Panc1 (cell line): ENCODE results near the gene ATXN7L1. TPM values are rescaled to one million over a fixed set of nuclear protein-coding genes. Genes with fewer than 3 reads are reported as not detected.
A peak's percentile ranks its signal among the peaks of the same experiment; 100 is the strongest.

Source experiments
- ATAC-seq: fragments of 200-7000 bp; cut with Tn5 transposase; 2 replicates; pipeline ENCODE4 v1.9.1; 2020; ENCODE audit warnings: mild to moderate bottlenecking, moderate library complexity
- BruUV-seq: library from RNA; stranded (reverse); fragments of 400-500 nt; replicated peaks from 2 replicates; lab custom pipeline; 2021; lab: Mats Ljungman, UMichigan
- CTCF ChIA-PET: fragments of 300-600 bp; sonication (Branson Sonifier 250); formaldehyde crosslinking; loops from one replicate; lab custom pipeline; 2022; ENCODE audit warnings: antibody characterized with exemption; lab: Charles Lee
- POLR2A ChIA-PET: fragments of 300-600 bp; sonication (Branson Sonifier 250); formaldehyde crosslinking; loops from one replicate; lab custom pipeline; 2022; ENCODE audit warnings: antibody characterized with exemption; lab: Charles Lee
- DNase-seq: peaks from one replicate; pipeline ENCODE4 v3.0.0-alpha.2; 2010; ENCODE audit warnings: low read depth, low spot score
- H3K27ac ChIP-seq: 2 replicates; pipeline ENCODE4 v1.5.1; 2011; ENCODE audit warnings: mild to moderate bottlenecking, low read length, inconsistent platforms
- H3K27me3 ChIP-seq: fragments of 200-500 bp; sonication (Bioruptor generic); 2 replicates; pipeline ENCODE4 v1.6.0; 2014; ENCODE audit warnings: low read length, inconsistent platforms; ENCODE audit not compliant: control insufficient read depth, insufficient read depth
- H3K36me3 ChIP-seq: fragments of 200-500 bp; sonication (Bioruptor generic); 2 replicates; pipeline ENCODE4 v1.5.1; 2014; ENCODE audit warnings: inconsistent platforms, mild to moderate bottlenecking, low read length, moderate library complexity; ENCODE audit not compliant: control insufficient read depth, insufficient read depth
- H3K4me1 ChIP-seq: 2 replicates; pipeline ENCODE4 v1.5.1; 2011; ENCODE audit warnings: inconsistent platforms, mild to moderate bottlenecking, low read length, moderate library complexity; ENCODE audit not compliant: control insufficient read depth, insufficient read depth
- H3K4me3 ChIP-seq, 2 experiments: 2 replicates each; pipeline ENCODE4 v1.5.1; 2011 to 2012; ENCODE audit warnings: low read depth in 2 of 2, low read length in 2 of 2, mild to moderate bottlenecking in 2 of 2, inconsistent platforms in 1 of 2, moderate library complexity in 1 of 2
- H3K9me3 ChIP-seq: fragments of 200-500 bp; sonication (Bioruptor generic); 2 replicates; pipeline ENCODE4 v1.5.1; 2014; ENCODE audit warnings: low read depth, mild to moderate bottlenecking, inconsistent platforms, low read length, moderate library complexity; ENCODE audit not compliant: control insufficient read depth, insufficient read depth
- CTCF ChIP-seq: fragments of 450-650 bp; IDR thresholded peaks from 2 replicates; pipeline ENCODE4 v1.5.1; 2017; ENCODE audit warnings: mild to moderate bottlenecking
- POLR2AphosphoS5 ChIP-seq: IDR thresholded peaks from 2 replicates; pipeline ENCODE4 v1.6.1; 2012; ENCODE audit warnings: mild to moderate bottlenecking, low read depth, low read length, moderate library complexity
- REST ChIP-seq, 2 experiments: IDR thresholded peaks; 2 replicates each; pipeline ENCODE4 v1.6.1; 2011 to 2012; ENCODE audit warnings: low read depth in 2 of 2, control low read depth in 1 of 2, low read length in 1 of 2, mild to moderate bottlenecking in 1 of 2, moderate library complexity in 1 of 2; ENCODE audit not compliant: insufficient read depth in 1 of 2
- SIN3A ChIP-seq: IDR thresholded peaks from 2 replicates; pipeline ENCODE4 v1.6.1; 2012; ENCODE audit warnings: low read depth, mild to moderate bottlenecking, low read length, moderate library complexity, borderline replicate concordance; ENCODE audit not compliant: insufficient read depth
- TCF7L2 ChIP-seq: IDR thresholded peaks from 2 replicates; pipeline ENCODE4 v1.6.1; 2011; ENCODE audit warnings: mild to moderate bottlenecking, low read depth, low read length, inconsistent platforms
- in situ Hi-C: cut with HindIII; loops from 2 replicates; pipeline ENCODE4 v1.10.0; 2016; ENCODE audit warnings: low sequenced_read_pairs, low pct_unique_long_range_greater_than_20kb
- intact Hi-C: fragments of 100-400 bp; cut with micrococcal nuclease; formaldehyde crosslinking; loops from one replicate; pipeline ENCODE4 v1.10.0; 2022; ENCODE audit not compliant: unreplicated experiment
- total RNA-seq: library from RNA; stranded (reverse); gene quantifications from one replicate; pipeline ENCODE4 v1.2.1, GENCODE V29; 2021; ENCODE audit not compliant: unreplicated experiment

Gene ATXN7L1
- total RNA-seq, 1 experiment from 2014 or later = 10.8 TPM

GRCh38 chr7:105653441-105654005, 222.9 kb downstream of the ATXN7L1 start:
- TF ChIP-seq REST (IDR thresholded peaks at IDR 0.05; ENCODE audit: insufficient read depth in 1 of 2, low read depth in 2 of 2, low read length in 1 of 2) = no peak
- intact Hi-C loops = loop anchor here (10.0 kb wide), 3 partner anchors 91 to 501 kb away; partner anchors contain the start of gene ATXN7L1
- BruUV-seq = no TSS peak

GRCh38 chr7:105652359-105652993, 223.9 kb downstream of the ATXN7L1 start:
- no TSS peak for BruUV-seq
- POLR2A ChIA-PET = no interaction called here

More at GRCh38 chr7:105653441-105654005, 222.9 kb downstream of the ATXN7L1 start:
- in situ Hi-C loops = no loop called here
- Histone ChIP-seq H3K4me3 (no peak overlapping the region), H3K27ac (no peak overlapping the region), H3K4me1 (peaks cover 34% of the 10 kb centered on the region), H3K27me3 (no peaks in the 10 kb centered on the region), H3K36me3 (no peaks in the 10 kb centered on the region), H3K9me3 (no peaks in the 10 kb centered on the region)
- DNase-seq = no peak
- no peak for ATAC-seq
- CTCF ChIA-PET = interaction anchor here (0.5 to 0.6 kb wide), 2 partner anchors 18 to 201 kb away, joined by 3 to 5 read pairs; no protein-coding TSS in a partner anchor
- POLR2A ChIA-PET = no interaction called here

More at GRCh38 chr7:105652359-105652993, 223.9 kb downstream of the ATXN7L1 start:
- ATAC-seq (peak; percentile 91), DNase-seq (no peak)
- Histone ChIP-seq H3K9me3 (no peaks in the 10 kb centered on the region), H3K4me3 (no peak overlapping the region), H3K4me1 (peaks cover 45% of the 10 kb centered on the region), H3K36me3 (no peaks in the 10 kb centered on the region), H3K27ac (no peak overlapping the region), H3K27me3 (no peaks in the 10 kb centered on the region)
- in situ Hi-C loops (no loop called here), intact Hi-C loops (loop anchor here (1.0 to 10.0 kb wide), 4 partner anchors 92 to 502 kb away; partner anchors contain the start of gene ATXN7L1)
- CTCF ChIA-PET = interaction anchor here (0.6 to 1.0 kb wide), 3 partner anchors 17 to 115 kb away, joined by 3 read pairs; no protein-coding TSS in a partner anchor
- peak; percentile 94 for TF ChIP-seq CTCF
- no peak for TF ChIP-seq TCF7L2
- 0 out of 4 replicates have a peak, but pooled peaks of 1 of the 2 experiments have one; percentile 52 for TF ChIP-seq REST (IDR thresholded peaks at IDR 0.05; ENCODE audit: insufficient read depth in 1 of 2, low read depth in 2 of 2, low read length in 1 of 2)
- no peak for TF ChIP-seq SIN3A
- TF ChIP-seq POLR2AphosphoS5 = no peak
